Keratinocyte (primary cell): Measurements from ENCODE around the gene RALGPS1. TPM values are rescaled to one million over a fixed set of nuclear protein-coding genes. Genes with fewer than 3 reads are reported as not detected.

Experiments used
- DNase-seq: peaks from one replicate; pipeline ENCODE4 v3.0.0-alpha.2; 2011; ENCODE audit warnings: low read depth, missing footprints, low spot score
- FAIRE-seq: peaks from 2 replicates; lab custom pipeline; 2011; peaks lifted over from hg19 to GRCh38; lab: Jason Lieb, UNC
- H2AFZ ChIP-seq: 2 replicates; pipeline ENCODE4 v1.6.0; 2012; ENCODE audit warnings: low read length, control low read depth, inconsistent platforms; ENCODE audit not compliant: control insufficient read depth
- H3K27ac ChIP-seq: 2 replicates; pipeline ENCODE4 v1.5.1; 2011; ENCODE audit warnings: low read length; ENCODE audit not compliant: control insufficient read depth, insufficient read depth
- H3K27me3 ChIP-seq: 3 replicates; pipeline ENCODE4 v1.6.0; 2011; ENCODE audit warnings: low read length; ENCODE audit not compliant: control insufficient read depth, insufficient read depth; ENCODE audit errors: extremely low read depth
- H3K36me3 ChIP-seq, 2 experiments: 2 replicates in 1 of 2; 3 replicates in 1 of 2; pipeline ENCODE4 v1.5.1; 2011; ENCODE audit warnings: low read length in 2 of 2, mild to moderate bottlenecking in 1 of 2; ENCODE audit not compliant: control insufficient read depth in 2 of 2, insufficient read depth in 2 of 2; ENCODE audit errors: extremely low read depth in 1 of 2
- H3K4me1 ChIP-seq: 3 replicates; pipeline ENCODE4 v1.5.1; 2011; ENCODE audit warnings: low read length; ENCODE audit not compliant: control insufficient read depth, insufficient read depth; ENCODE audit errors: extremely low read depth
- H3K4me2 ChIP-seq: 3 replicates; pipeline ENCODE4 v1.6.0; 2011; ENCODE audit warnings: low read depth, low read length; ENCODE audit not compliant: control insufficient read depth, insufficient read depth; ENCODE audit errors: extremely low read depth
- H3K4me3 ChIP-seq, 3 experiments: fragments of 200-600 bp in 1 of 3; sonication (generic) in 1 of 3; 2 replicates in 2 of 3; 3 replicates in 1 of 3; pipeline ENCODE4 v1.5.1; 2011 to 2016; ENCODE audit warnings: low read length in 3 of 3, mild to moderate bottlenecking in 3 of 3, control low read depth in 2 of 3, inconsistent platforms in 1 of 3, low read depth in 1 of 3, mixed read lengths in 1 of 3, mixed run types in 1 of 3, moderate library complexity in 1 of 3; ENCODE audit not compliant: control insufficient read depth in 2 of 3, insufficient read depth in 2 of 3; ENCODE audit errors: extremely low read depth in 1 of 3
- H3K79me2 ChIP-seq: 2 replicates; pipeline ENCODE4 v1.6.0; 2012; ENCODE audit warnings: low read length; ENCODE audit not compliant: control insufficient read depth, insufficient read depth
- H3K9ac ChIP-seq: 3 replicates; pipeline ENCODE4 v1.6.0; 2011; ENCODE audit warnings: low read length; ENCODE audit not compliant: control insufficient read depth, insufficient read depth; ENCODE audit errors: extremely low read depth
- H3K9me1 ChIP-seq: 3 replicates; pipeline ENCODE4 v1.6.0; 2011; ENCODE audit warnings: low read length; ENCODE audit not compliant: control insufficient read depth, insufficient read depth; ENCODE audit errors: extremely low read depth
- H3K9me3 ChIP-seq: 2 replicates; pipeline ENCODE4 v1.5.1; 2012; ENCODE audit warnings: low read depth, low read length; ENCODE audit not compliant: control insufficient read depth
- H4K20me1 ChIP-seq: 3 replicates; pipeline ENCODE4 v1.6.0; 2011; ENCODE audit warnings: low read length; ENCODE audit not compliant: control insufficient read depth, insufficient read depth; ENCODE audit errors: extremely low read depth
- CTCF ChIP-seq, 3 experiments: IDR thresholded peaks in 1 of 3; conservative IDR thresholded peaks in 1 of 3; optimal IDR thresholded peaks in 1 of 3; 2 replicates in 2 of 3; 3 replicates in 1 of 3; pipeline versions ENCODE3 to v1.5.1; 2011; ENCODE audit warnings: low read length in 3 of 3, mild to moderate bottlenecking in 3 of 3, moderate library complexity in 2 of 3, control low read depth in 1 of 3, inconsistent platforms in 1 of 3; ENCODE audit not compliant: insufficient read depth in 2 of 3; ENCODE audit errors: extremely low read depth in 1 of 3
- EZH2 ChIP-seq: IDR thresholded peaks from one replicate; pipeline ENCODE4 v1.6.1; 2012; ENCODE audit warnings: inconsistent platforms, mild to moderate bottlenecking, low read length, moderate library complexity
- dilution Hi-C: fragments of 300-500 bp; cut with MboI; formaldehyde crosslinking; loops from one replicate; pipeline ENCODE4 v1.7.0; 2020; ENCODE audit warnings: low sequenced_read_pairs; ENCODE audit not compliant: extremely low pct_ligation_motif_present
- polyA plus RNA-seq, 5 experiments: library from polyadenylated mRNA; depleted of rRNA in 3 of 5; stranded (reverse) in 3 of 5; stranded (forward) in 1 of 5; unstranded in 1 of 5; fragments of >200 nt; gene quantifications; 1 replicate in 1 of 5; 2 replicates in 3 of 5; 3 replicates in 1 of 5; pipeline versions ENCODE4 v1.2.1 to v1.2.3, GENCODE V29; 2011 to 2012; ENCODE audit warnings: missing spikeins in 2 of 5, low read depth in 1 of 5, low replicate concordance in 1 of 5

The RALGPS1 gene
- polyA plus RNA-seq, 1 donor (not counting 4 experiments of a cell fraction or from before 2014, with no cell fraction given): 0.56 TPM

- Histone ChIP-seq H2AFZ (no peak overlapping the region), H3K9me1 (no peaks in the 10 kb centered on the region), H3K79me2 (no peaks in the 10 kb centered on the region), H3K9ac (no peak overlapping the region), H3K4me2 (no peak overlapping the region), H3K9me3 (no peaks in the 10 kb centered on the region), H3K4me1 (peaks cover 18% of the 10 kb centered on the region), H4K20me1 (no peaks in the 10 kb centered on the region), H3K27me3 (no peaks in the 10 kb centered on the region), H3K36me3 (no peaks in the 10 kb centered on the region), H3K27ac (no peak overlapping the region), H3K4me3 (no peak overlapping the region)
- FAIRE-seq: no peak
- TF ChIP-seq EZH2 (no peak), CTCF (optimal IDR thresholded peaks at IDR 0.05 in 1 of 3, IDR thresholded peaks at IDR 0.05 in 1 of 3, conservative IDR thresholded peaks at IDR 0.05 in 1 of 3; ENCODE audit: extremely low read depth in 1 of 3, insufficient read depth in 2 of 3, low read length in 3 of 3) (no peak)
- DNase-seq: no peak
- dilution Hi-C loops: no loop called here
Measured at GRCh38 chr9:127053057-127053821, 138.7 kb downstream of the RALGPS1 start.

- H3K36me3 ChIP-seq: no peaks in the 10 kb centered on the region
- H3K27ac ChIP-seq: no peak overlapping the region
- no peaks in the 10 kb centered on the region for H3K79me2 ChIP-seq
- H3K4me1 ChIP-seq: peaks cover 17% of the 10 kb centered on the region
- no peak overlapping the region for H3K4me3 ChIP-seq
- H3K4me2 ChIP-seq: no peak overlapping the region
- no peaks in the 10 kb centered on the region for H3K9me1 ChIP-seq
- H3K9me3 ChIP-seq: no peaks in the 10 kb centered on the region
- TF ChIP-seq CTCF (optimal IDR thresholded peaks at IDR 0.05 in 1 of 3, IDR thresholded peaks at IDR 0.05 in 1 of 3, conservative IDR thresholded peaks at IDR 0.05 in 1 of 3; ENCODE audit: extremely low read depth in 1 of 3, insufficient read depth in 2 of 3, low read length in 3 of 3) (no peak), EZH2 (no peak)
- no peak overlapping the region for H2AFZ ChIP-seq
- FAIRE-seq (no peak), DNase-seq (no peak)
- no peaks in the 10 kb centered on the region for H4K20me1 ChIP-seq
- no peak overlapping the region for H3K9ac ChIP-seq
- dilution Hi-C loops: no loop called here
- H3K27me3 ChIP-seq: no peaks in the 10 kb centered on the region
Measured at GRCh38 chr9:127053960-127054359, 139.4 kb downstream of the RALGPS1 start.
